Measurements from ENCODE around the gene SPACA1. TPM values are rescaled to one million over a fixed set of nuclear protein-coding genes. Genes with fewer than 3 reads are reported as not detected.

The SPACA1 gene
- total RNA-seq, 4 donors from 2014 or later = not detected

DNA sequence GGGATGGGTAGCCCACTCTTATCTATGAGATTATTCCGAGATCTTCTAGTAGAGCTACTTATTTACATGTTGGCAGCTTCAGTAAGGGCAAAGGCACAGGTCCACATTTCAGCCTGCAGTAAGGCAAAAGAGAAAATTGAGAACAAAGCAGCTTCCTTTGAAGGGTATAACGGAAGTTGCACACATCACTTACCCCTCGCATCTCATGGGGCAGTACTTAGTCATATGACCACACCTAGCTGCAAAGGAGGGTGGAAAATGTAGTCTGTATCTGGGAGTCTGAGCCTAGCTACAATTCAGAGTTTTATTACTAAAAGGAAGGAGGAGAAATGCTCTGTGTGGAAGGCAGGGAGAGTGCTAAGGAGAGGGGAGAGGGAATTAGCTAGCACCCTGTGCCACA is 29.7 kb downstream of the SPACA1 start:
- Histone ChIP-seq H3K36me3 (no peaks in the 10 kb centered on the region), H3K9me3 (no peaks in the 10 kb centered on the region), H3K4me3 (replicated peaks in 1 of 3) (no peak overlapping the region), H3K27me3 (no peaks in the 10 kb centered on the region), H3K4me1 (no peaks in the 10 kb centered on the region), H3K27ac (no peak overlapping the region)
- intact Hi-C loops (cut with DNase I) = no loop called here
- no peak for TF ChIP-seq POLR2A (IDR thresholded peaks at IDR 0.05)
- TF ChIP-seq, protein P1, sequence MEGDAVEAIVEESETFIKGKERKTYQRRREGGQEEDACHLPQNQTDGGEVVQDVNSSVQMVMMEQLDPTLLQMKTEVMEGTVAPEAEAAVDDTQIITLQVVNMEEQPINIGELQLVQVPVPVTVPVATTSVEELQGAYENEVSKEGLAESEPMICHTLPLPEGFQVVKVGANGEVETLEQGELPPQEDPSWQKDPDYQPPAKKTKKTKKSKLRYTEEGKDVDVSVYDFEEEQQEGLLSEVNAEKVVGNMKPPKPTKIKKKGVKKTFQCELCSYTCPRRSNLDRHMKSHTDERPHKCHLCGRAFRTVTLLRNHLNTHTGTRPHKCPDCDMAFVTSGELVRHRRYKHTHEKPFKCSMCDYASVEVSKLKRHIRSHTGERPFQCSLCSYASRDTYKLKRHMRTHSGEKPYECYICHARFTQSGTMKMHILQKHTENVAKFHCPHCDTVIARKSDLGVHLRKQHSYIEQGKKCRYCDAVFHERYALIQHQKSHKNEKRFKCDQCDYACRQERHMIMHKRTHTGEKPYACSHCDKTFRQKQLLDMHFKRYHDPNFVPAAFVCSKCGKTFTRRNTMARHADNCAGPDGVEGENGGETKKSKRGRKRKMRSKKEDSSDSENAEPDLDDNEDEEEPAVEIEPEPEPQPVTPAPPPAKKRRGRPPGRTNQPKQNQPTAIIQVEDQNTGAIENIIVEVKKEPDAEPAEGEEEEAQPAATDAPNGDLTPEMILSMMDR (IDR thresholded peaks at IDR 0.05) = no peak
- 73 to 91% methylated on average over 3 of the region's 3 CpGs for WGBS, 2 donors
- no peak for DNase-seq

DNA sequence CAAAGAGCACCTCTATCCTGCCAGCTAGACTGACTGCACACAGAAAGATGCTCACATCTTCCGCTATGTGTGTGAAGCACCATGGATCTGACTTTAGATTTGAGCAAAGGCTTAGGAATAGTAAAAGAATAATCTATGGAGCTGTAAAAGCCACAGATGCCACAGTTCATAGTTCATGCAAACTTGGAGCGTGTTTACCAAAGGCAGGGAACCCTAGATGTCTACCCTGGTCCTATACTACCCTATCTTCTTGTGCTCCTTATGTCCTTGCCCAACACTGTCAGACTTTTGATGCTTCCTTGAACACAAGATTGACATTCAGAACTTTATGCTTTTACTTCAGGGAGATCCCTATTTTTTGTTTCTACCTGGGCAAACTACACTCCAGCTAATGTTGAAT is 39.2 kb downstream of the SPACA1 start:
- no peak for DNase-seq
- H3K9me3 ChIP-seq = no peaks in the 10 kb centered on the region
- no peak overlapping the region for H3K27ac ChIP-seq
- no peaks in the 10 kb centered on the region for H3K36me3 ChIP-seq
- WGBS, 2 donors = 91 to 97% methylated on average over 2 of the region's 2 CpGs
- intact Hi-C loops (cut with DNase I) = no loop called here
- no peak for TF ChIP-seq POLR2A (IDR thresholded peaks at IDR 0.05)
- TF ChIP-seq, protein P1 (IDR thresholded peaks at IDR 0.05) = no peak
- H3K4me3 ChIP-seq (replicated peaks in 1 of 3) = no peak overlapping the region
- H3K4me1 ChIP-seq = no peaks in the 10 kb centered on the region
- no peaks in the 10 kb centered on the region for H3K27me3 ChIP-seq

DNA sequence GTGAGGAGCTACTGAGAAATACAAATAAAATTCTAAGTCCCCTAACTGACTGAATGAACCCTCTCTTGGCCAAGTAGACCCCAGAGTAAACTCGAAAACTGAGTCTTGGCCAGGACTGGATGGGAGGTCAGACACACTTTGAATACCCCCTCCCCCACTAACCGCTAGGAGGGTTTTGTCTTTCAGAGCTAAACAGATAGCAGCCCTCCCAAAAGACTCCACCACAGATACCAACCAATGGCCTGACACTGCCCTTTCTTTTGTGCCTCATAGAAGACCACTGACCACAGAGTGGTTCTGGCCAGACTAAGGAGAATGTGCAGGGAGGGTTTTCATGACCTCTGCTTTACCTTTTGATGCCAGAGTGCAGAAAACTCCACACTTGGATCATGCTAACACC is 42.1 kb downstream of the SPACA1 start:
- no peaks in the 10 kb centered on the region for H3K4me1 ChIP-seq
- no peaks in the 10 kb centered on the region for H3K27me3 ChIP-seq
- no peak overlapping the region for H3K27ac ChIP-seq
- intact Hi-C loops (cut with DNase I) = no loop called here
- WGBS, 2 donors = 34 to 53% methylated on average over 2 of the region's 2 CpGs
- no peaks in the 10 kb centered on the region for H3K36me3 ChIP-seq
- H3K9me3 ChIP-seq = no peaks in the 10 kb centered on the region
- TF ChIP-seq POLR2A (IDR thresholded peaks at IDR 0.05) = no peak
- TF ChIP-seq, protein P1 (IDR thresholded peaks at IDR 0.05) = no peak
- DNase-seq = no peak
- H3K4me3 ChIP-seq (replicated peaks in 1 of 3) = no peak overlapping the region

DNA sequence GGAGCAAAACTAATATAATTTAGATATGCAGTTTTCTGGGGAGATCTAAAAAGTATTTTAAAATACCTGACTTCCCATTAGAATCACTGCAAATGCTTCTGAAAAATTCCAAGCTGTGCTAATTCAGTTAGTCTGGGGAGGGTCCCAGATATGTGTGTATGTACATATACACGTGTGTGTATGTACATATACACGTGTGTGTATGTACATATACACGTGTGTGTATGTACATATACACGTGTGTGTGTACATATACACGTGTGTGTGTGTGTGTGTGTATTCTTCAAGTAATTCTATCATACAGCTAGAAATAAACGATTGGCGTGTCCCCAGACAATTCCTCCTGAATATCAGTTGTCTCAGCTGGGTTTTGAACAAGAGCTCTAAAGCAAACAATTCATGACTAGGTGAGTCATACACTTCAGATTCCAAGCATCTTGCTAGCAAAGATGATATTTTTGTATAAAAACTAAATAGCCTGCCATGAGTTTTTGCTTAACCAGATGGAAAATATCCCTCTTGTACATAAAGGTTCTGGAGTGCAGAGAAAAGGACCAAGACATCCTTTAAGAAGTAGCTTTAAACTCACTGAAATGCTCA is 58.2 kb downstream of the SPACA1 start:
- Histone ChIP-seq H3K36me3 (no peaks in the 10 kb centered on the region), H3K4me1 (no peaks in the 10 kb centered on the region), H3K27ac (no peak overlapping the region), H3K4me3 (replicated peaks in 1 of 3) (no peak overlapping the region), H3K27me3 (no peaks in the 10 kb centered on the region), H3K9me3 (no peaks in the 10 kb centered on the region)
- WGBS, 2 donors = 77 to 83% methylated on average over 7 of the region's 7 CpGs
- TF ChIP-seq, protein P1 (IDR thresholded peaks at IDR 0.05) = no peak
- TF ChIP-seq POLR2A (IDR thresholded peaks at IDR 0.05) = no peak
- no peak for DNase-seq
- intact Hi-C loops (cut with DNase I) = no loop called here

DNA sequence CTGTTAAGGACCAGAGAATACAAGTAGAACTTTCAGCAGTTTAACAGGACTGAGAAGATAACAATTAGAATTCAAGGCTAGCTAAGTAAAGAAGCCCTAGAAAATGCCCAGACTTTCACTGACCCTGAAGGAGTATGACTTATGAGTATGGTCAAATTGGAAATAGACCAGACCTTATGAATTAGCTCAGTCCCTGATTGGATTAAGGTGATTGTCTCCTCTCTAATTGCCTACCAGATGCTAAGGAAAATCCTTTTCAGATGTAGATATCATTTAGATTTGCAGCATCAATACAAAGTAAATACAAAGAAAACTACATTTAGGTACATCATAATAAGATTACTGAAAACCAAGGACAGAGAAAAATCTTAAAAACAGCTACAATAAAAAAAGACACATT is 59.6 kb downstream of the SPACA1 start:
- Histone ChIP-seq H3K27ac (no peak overlapping the region), H3K36me3 (no peaks in the 10 kb centered on the region), H3K4me1 (no peaks in the 10 kb centered on the region), H3K4me3 (replicated peaks in 1 of 3) (no peak overlapping the region), H3K9me3 (no peaks in the 10 kb centered on the region), H3K27me3 (no peaks in the 10 kb centered on the region)
- no peak for DNase-seq
- TF ChIP-seq, protein P1 (IDR thresholded peaks at IDR 0.05) = no peak
- no peak for TF ChIP-seq POLR2A (IDR thresholded peaks at IDR 0.05)
- intact Hi-C loops (cut with DNase I) = no loop called here
